ENCODE measurements around the gene GPA33.

GPA33 gene

DNA sequence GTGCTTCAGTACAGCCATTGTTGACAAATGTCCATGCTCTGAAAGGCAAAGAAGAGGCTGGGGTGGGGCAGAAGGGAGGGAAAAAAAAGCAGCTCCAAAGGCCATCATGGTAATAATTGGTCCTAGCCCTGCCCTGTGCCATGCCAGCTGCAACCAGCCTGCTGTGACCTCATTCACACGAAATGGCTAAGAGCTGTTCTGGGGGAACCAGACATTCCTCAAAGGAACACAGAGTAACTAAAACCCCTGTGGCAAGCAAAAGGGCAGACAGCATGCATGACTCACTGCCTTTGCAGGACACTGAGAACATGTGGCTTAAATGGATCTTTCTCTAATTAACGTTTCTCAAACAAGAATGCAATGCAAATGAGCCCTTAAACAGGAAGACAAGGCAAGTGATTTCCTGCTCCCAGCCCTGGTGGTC lies 46.0 kb upstream of the GPA33 start:
- no peak overlapping the region for H2BK15ac ChIP-seq (replicated peaks; ENCODE audit: low read depth)
- H3K4ac ChIP-seq (ENCODE audit: low read depth, low read length): no peak overlapping the region
- no peak overlapping the region for H3K4me3 ChIP-seq (ENCODE audit: low read length)
- peak overlapping the region; percentile 71 for H2AK5ac ChIP-seq (ENCODE audit: low read length)
- no peak overlapping the region for H3K23ac ChIP-seq (ENCODE audit: low read length)
- H3K79me2 ChIP-seq (ENCODE audit: control insufficient read depth, insufficient read depth, low read length): no peaks in the 10 kb centered on the region
- H3K36me3 ChIP-seq (ENCODE audit: control insufficient read depth, insufficient read depth, low read length): no peaks in the 10 kb centered on the region
- H3K27ac ChIP-seq (ENCODE audit: low read depth, low read length): peak overlapping the region; percentile 51
- H4K8ac ChIP-seq (ENCODE audit: low read depth, low read length): no peak overlapping the region
- peak overlapping the region; percentile 70 for H3K56ac ChIP-seq (ENCODE audit: low read length)
- H2BK120ac ChIP-seq (ENCODE audit: low read depth, low read length): no peak overlapping the region
- H3K18ac ChIP-seq (ENCODE audit: low read length): no peak overlapping the region
- no peak overlapping the region for H3K9ac ChIP-seq (ENCODE audit: low read length)
- no peak overlapping the region for H3K4me2 ChIP-seq (ENCODE audit: low read length)
- no peaks in the 10 kb centered on the region for H3K79me1 ChIP-seq (ENCODE audit: low read length)
- peak; percentile 94 for DNase-seq
- no peak overlapping the region for H4K5ac ChIP-seq (ENCODE audit: low read length)
- H3K4me1 ChIP-seq (ENCODE audit: control insufficient read depth, low read depth, low read length): peaks cover 20% of the 10 kb centered on the region
- no peaks in the 10 kb centered on the region for H3K27me3 ChIP-seq (ENCODE audit: insufficient read depth, low read length, poor library complexity)
- WGBS (ENCODE audit: extremely low coverage, insufficient coverage, low lambda C conversion rate): no CpG with 5 or more reads among the region's 2 CpGs
- peak overlapping the region; percentile 51 for H2BK5ac ChIP-seq (ENCODE audit: low read length)

DNA sequence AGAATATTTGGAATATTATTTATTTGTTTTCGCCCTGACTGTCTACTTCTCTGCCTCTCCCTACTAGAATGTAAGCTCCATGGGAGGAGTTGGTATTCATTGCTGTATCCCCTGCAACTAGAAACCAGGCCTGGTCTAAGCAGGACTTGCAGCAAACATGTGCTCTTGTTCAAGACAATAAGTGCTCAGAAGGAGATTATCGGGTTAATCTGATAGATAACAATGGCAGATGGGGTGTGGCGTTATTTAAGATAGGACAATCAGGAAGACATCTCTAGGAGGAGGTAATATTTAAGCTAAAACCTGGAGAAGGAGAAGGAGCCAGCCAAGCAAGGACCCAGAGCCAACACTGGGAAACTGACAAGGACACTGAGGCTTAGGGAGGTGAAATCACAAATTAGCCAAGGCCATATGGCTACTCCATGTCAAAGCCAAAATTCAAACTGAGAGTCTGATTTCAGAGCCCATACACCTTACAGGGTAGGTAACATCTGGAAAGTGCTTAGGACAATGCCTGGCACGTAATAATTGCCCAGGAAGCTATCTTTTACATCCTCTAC lies 45.2 kb upstream of the GPA33 start:
- H3K18ac ChIP-seq (ENCODE audit: low read length): no peak overlapping the region
- H4K5ac ChIP-seq (ENCODE audit: low read length): no peak overlapping the region
- no peaks in the 10 kb centered on the region for H3K27me3 ChIP-seq (ENCODE audit: insufficient read depth, low read length, poor library complexity)
- H3K79me2 ChIP-seq (ENCODE audit: control insufficient read depth, insufficient read depth, low read length): no peaks in the 10 kb centered on the region
- no peak overlapping the region for H3K23ac ChIP-seq (ENCODE audit: low read length)
- no peak overlapping the region for H4K8ac ChIP-seq (ENCODE audit: low read depth, low read length)
- no CpG with 5 or more reads among the region's 4 CpGs for WGBS (ENCODE audit: extremely low coverage, insufficient coverage, low lambda C conversion rate)
- DNase-seq: peak; percentile 75
- H3K36me3 ChIP-seq (ENCODE audit: control insufficient read depth, insufficient read depth, low read length): no peaks in the 10 kb centered on the region
- H3K56ac ChIP-seq (ENCODE audit: low read length): peak overlapping the region; percentile 66
- no peak overlapping the region for H3K4me2 ChIP-seq (ENCODE audit: low read length)
- H2BK15ac ChIP-seq (replicated peaks; ENCODE audit: low read depth): no peak overlapping the region
- H3K9ac ChIP-seq (ENCODE audit: low read length): no peak overlapping the region
- peak overlapping the region; percentile 79 for H2AK5ac ChIP-seq (ENCODE audit: low read length)
- no peak overlapping the region for H3K4ac ChIP-seq (ENCODE audit: low read depth, low read length)
- no peak overlapping the region for H2BK120ac ChIP-seq (ENCODE audit: low read depth, low read length)
- H3K4me3 ChIP-seq (ENCODE audit: low read length): no peak overlapping the region
- no peaks in the 10 kb centered on the region for H3K79me1 ChIP-seq (ENCODE audit: low read length)
- H3K4me1 ChIP-seq (ENCODE audit: control insufficient read depth, low read depth, low read length): peaks cover 20% of the 10 kb centered on the region
- no peak overlapping the region for H2BK5ac ChIP-seq (ENCODE audit: low read length)
- H3K27ac ChIP-seq (ENCODE audit: low read depth, low read length): no peak overlapping the region

DNA sequence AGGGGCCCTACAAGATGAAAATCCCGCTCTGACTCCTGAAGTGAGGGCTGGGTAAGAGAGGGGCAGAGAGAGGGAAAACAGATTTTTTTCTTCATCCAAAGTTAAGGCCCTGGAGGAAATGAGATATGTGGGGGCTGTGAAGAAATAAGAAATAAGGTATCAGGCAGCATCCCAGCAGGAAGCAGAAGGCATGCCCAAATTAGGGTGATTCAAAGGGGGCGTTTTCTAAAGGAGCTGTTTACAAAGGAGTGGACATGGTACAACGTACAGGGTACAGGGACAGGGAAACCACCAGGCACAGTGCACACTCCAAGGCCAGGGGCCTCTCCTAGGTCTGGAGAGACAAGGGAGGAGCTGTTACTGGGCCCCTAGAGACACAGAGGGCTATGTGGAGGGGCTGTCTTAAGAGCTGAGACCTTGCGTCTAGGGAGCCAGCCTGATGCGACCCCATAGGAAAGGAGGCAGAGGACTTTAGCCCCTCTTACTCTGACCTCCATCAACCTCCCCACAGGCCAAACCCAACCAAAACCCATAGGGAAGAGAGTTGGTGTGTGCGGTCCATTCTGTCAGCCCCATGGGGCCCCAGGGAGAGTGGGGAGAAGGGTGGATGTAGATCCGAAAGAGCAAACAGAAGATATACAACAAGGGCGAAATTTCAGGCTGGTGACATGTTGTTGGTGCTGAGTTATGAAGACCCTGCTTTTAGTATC lies 42.3 kb upstream of the GPA33 start:
- Histone ChIP-seq H3K36me3 (ENCODE audit: control insufficient read depth, insufficient read depth, low read length) (no peaks in the 10 kb centered on the region), H4K5ac (ENCODE audit: low read length) (no peak overlapping the region), H3K27ac (ENCODE audit: low read depth, low read length) (no peak overlapping the region), H3K4me3 (ENCODE audit: low read length) (no peak overlapping the region), H3K23ac (ENCODE audit: low read length) (no peak overlapping the region), H2AK5ac (ENCODE audit: low read length) (no peak overlapping the region), H3K4ac (ENCODE audit: low read depth, low read length) (no peak overlapping the region), H3K4me1 (ENCODE audit: control insufficient read depth, low read depth, low read length) (peaks cover 19% of the 10 kb centered on the region), H3K56ac (ENCODE audit: low read length) (no peak overlapping the region), H3K9ac (ENCODE audit: low read length) (no peak overlapping the region), H3K79me1 (ENCODE audit: low read length) (no peaks in the 10 kb centered on the region), H3K18ac (ENCODE audit: low read length) (no peak overlapping the region), H2BK15ac (replicated peaks; ENCODE audit: low read depth) (no peak overlapping the region), H4K8ac (ENCODE audit: low read depth, low read length) (no peak overlapping the region), H3K4me2 (ENCODE audit: low read length) (no peak overlapping the region), H3K79me2 (ENCODE audit: control insufficient read depth, insufficient read depth, low read length) (no peaks in the 10 kb centered on the region), H3K27me3 (ENCODE audit: insufficient read depth, low read length, poor library complexity) (no peaks in the 10 kb centered on the region), H2BK5ac (ENCODE audit: low read length) (no peak overlapping the region), H2BK120ac (ENCODE audit: low read depth, low read length) (no peak overlapping the region)
- DNase-seq: no peak
- no CpG with 5 or more reads among the region's 8 CpGs for WGBS (ENCODE audit: extremely low coverage, insufficient coverage, low lambda C conversion rate)

- Histone ChIP-seq H3K4me2 (ENCODE audit: low read length) (no peak overlapping the region), H3K27me3 (ENCODE audit: insufficient read depth, low read length, poor library complexity) (no peaks in the 10 kb centered on the region), H3K18ac (ENCODE audit: low read length) (no peak overlapping the region), H3K23ac (ENCODE audit: low read length) (no peak overlapping the region), H3K27ac (ENCODE audit: low read depth, low read length) (no peak overlapping the region), H3K79me1 (ENCODE audit: low read length) (no peaks in the 10 kb centered on the region), H3K4me1 (ENCODE audit: control insufficient read depth, low read depth, low read length) (peaks cover 14% of the 10 kb centered on the region), H4K8ac (ENCODE audit: low read depth, low read length) (no peak overlapping the region), H2BK5ac (ENCODE audit: low read length) (no peak overlapping the region), H3K36me3 (ENCODE audit: control insufficient read depth, insufficient read depth, low read length) (no peaks in the 10 kb centered on the region), H3K4ac (ENCODE audit: low read depth, low read length) (no peak overlapping the region), H3K9ac (ENCODE audit: low read length) (no peak overlapping the region), H3K79me2 (ENCODE audit: control insufficient read depth, insufficient read depth, low read length) (no peaks in the 10 kb centered on the region), H2BK120ac (ENCODE audit: low read depth, low read length) (no peak overlapping the region), H4K5ac (ENCODE audit: low read length) (no peak overlapping the region), H3K56ac (ENCODE audit: low read length) (no peak overlapping the region), H2BK15ac (replicated peaks; ENCODE audit: low read depth) (no peak overlapping the region), H2AK5ac (ENCODE audit: low read length) (no peak overlapping the region), H3K4me3 (ENCODE audit: low read length) (no peak overlapping the region)
- WGBS (ENCODE audit: extremely low coverage, insufficient coverage, low lambda C conversion rate): no CpG with 5 or more reads among the region's 4 CpGs
- DNase-seq: peak; percentile 35
Observed at GRCh38 chr1:167130829-167131510, 40.8 kb upstream of the GPA33 start.

- no peak overlapping the region for H4K5ac ChIP-seq (ENCODE audit: low read length)
- H3K4me3 ChIP-seq (ENCODE audit: low read length): no peak overlapping the region
- H3K36me3 ChIP-seq (ENCODE audit: control insufficient read depth, insufficient read depth, low read length): no peaks in the 10 kb centered on the region
- H3K23ac ChIP-seq (ENCODE audit: low read length): no peak overlapping the region
- H3K27ac ChIP-seq (ENCODE audit: low read depth, low read length): no peak overlapping the region
- no peak overlapping the region for H4K8ac ChIP-seq (ENCODE audit: low read depth, low read length)
- H2BK5ac ChIP-seq (ENCODE audit: low read length): no peak overlapping the region
- no peak overlapping the region for H3K18ac ChIP-seq (ENCODE audit: low read length)
- no peak overlapping the region for H2AK5ac ChIP-seq (ENCODE audit: low read length)
- no peak overlapping the region for H2BK120ac ChIP-seq (ENCODE audit: low read depth, low read length)
- no peaks in the 10 kb centered on the region for H3K27me3 ChIP-seq (ENCODE audit: insufficient read depth, low read length, poor library complexity)
- no peak for DNase-seq
- no peak overlapping the region for H3K56ac ChIP-seq (ENCODE audit: low read length)
- H3K4me2 ChIP-seq (ENCODE audit: low read length): no peak overlapping the region
- no CpG with 5 or more reads among the region's 17 CpGs for WGBS (ENCODE audit: extremely low coverage, insufficient coverage, low lambda C conversion rate)
- H3K4me1 ChIP-seq (ENCODE audit: control insufficient read depth, low read depth, low read length): peaks cover 2% of the 10 kb centered on the region
- H3K79me1 ChIP-seq (ENCODE audit: low read length): no peaks in the 10 kb centered on the region
- H3K79me2 ChIP-seq (ENCODE audit: control insufficient read depth, insufficient read depth, low read length): no peaks in the 10 kb centered on the region
- no peak overlapping the region for H2BK15ac ChIP-seq (replicated peaks; ENCODE audit: low read depth)
- no peak overlapping the region for H3K9ac ChIP-seq (ENCODE audit: low read length)
- no peak overlapping the region for H3K4ac ChIP-seq (ENCODE audit: low read depth, low read length)
Observed at GRCh38 chr1:167128261-167129227, 38.4 kb upstream of the GPA33 start.

Data from mesendoderm (in vitro differentiated cells).